ENCODE data around the gene TRAK2. TPM values are rescaled to one million over a fixed set of nuclear protein-coding genes. Genes with fewer than 3 reads are reported as not detected.

TRAK2 gene
- total and polyA plus RNA-seq, 8 donors: 8.2 to 46.8 (median 27.2) TPM

DNA sequence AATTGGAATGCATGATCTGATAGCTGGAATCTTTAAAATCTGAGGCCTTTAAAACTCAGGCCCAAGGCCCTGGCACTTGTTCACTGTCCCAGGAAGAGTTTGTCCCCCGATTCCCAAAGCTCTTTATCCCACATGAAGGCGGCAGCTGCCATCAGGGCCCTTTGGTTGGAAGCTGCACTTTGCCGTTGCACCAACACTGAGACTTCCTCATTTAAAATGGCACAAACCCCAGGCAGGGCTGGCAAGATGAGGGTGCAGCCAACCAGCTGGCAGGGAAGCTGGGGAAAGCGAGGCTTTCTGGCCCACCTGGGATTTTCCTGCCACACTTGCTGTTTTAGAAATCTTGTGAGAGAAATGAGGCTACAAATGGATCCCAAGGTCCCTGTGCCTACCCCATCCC is 100.4 kb downstream of the TRAK2 start:
- DNase-seq: no peak
- TF ChIP-seq, protein P1, sequence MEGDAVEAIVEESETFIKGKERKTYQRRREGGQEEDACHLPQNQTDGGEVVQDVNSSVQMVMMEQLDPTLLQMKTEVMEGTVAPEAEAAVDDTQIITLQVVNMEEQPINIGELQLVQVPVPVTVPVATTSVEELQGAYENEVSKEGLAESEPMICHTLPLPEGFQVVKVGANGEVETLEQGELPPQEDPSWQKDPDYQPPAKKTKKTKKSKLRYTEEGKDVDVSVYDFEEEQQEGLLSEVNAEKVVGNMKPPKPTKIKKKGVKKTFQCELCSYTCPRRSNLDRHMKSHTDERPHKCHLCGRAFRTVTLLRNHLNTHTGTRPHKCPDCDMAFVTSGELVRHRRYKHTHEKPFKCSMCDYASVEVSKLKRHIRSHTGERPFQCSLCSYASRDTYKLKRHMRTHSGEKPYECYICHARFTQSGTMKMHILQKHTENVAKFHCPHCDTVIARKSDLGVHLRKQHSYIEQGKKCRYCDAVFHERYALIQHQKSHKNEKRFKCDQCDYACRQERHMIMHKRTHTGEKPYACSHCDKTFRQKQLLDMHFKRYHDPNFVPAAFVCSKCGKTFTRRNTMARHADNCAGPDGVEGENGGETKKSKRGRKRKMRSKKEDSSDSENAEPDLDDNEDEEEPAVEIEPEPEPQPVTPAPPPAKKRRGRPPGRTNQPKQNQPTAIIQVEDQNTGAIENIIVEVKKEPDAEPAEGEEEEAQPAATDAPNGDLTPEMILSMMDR (IDR thresholded peaks at IDR 0.05): no peak
- TF ChIP-seq POLR2AphosphoS5 (IDR thresholded peaks at IDR 0.05) (no peak), EP300 (IDR thresholded peaks at IDR 0.05) (no peak), POLR2A (IDR thresholded peaks at IDR 0.05) (no peak)
- H3K36me3 ChIP-seq: peaks cover 0 to 30% (median 10%) of the 10 kb centered on the region in 4 donors
- no peak overlapping the region for H3K4me3 ChIP-seq
- intact Hi-C loops (cut with DNase I; ENCODE audit: low total_unique reads): no loop called here
- H3K4me1 ChIP-seq: peaks cover 0 to 4% (median 0%) of the 10 kb centered on the region in 4 donors
- H3K9me3 ChIP-seq: no peaks in the 10 kb centered on the region
- WGBS, 5 donors: 88 to 96% (median 93%) methylated on average over 4 of the region's 4 CpGs
- H3K27ac ChIP-seq: no peak overlapping the region
- no peaks in the 10 kb centered on the region for H3K27me3 ChIP-seq

DNA sequence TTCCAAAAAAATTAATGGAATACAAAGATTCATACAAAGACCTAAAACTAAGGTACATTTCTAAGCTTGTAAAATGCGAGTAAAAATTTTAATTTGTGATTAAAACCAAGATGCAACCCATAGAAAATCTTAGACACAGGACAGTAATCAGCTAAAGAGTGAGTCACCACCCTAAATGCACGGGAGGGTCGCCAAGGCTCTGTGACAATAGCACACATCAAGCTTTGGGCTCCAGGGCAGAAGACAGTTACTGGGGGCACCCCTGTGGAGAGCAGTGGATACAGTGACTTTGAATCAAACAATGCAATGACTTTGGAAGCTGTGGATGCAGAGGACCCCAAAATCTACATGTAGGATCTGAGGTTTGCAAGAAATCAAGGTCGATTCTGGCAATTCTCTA is 101.7 kb downstream of the TRAK2 start:
- H3K27me3 ChIP-seq: no peaks in the 10 kb centered on the region
- no peak for DNase-seq
- peaks cover 0 to 30% (median 14%) of the 10 kb centered on the region in 4 donors for H3K36me3 ChIP-seq
- 60 to 76% (median 71%) methylated on average over 4 of the region's 4 CpGs for WGBS, 5 donors
- H3K9me3 ChIP-seq: no peaks in the 10 kb centered on the region
- no peak overlapping the region for H3K4me3 ChIP-seq
- peaks cover 0 to 4% (median 0%) of the 10 kb centered on the region in 4 donors for H3K4me1 ChIP-seq
- TF ChIP-seq, protein P1 (IDR thresholded peaks at IDR 0.05): no peak
- no peak for TF ChIP-seq POLR2A (IDR thresholded peaks at IDR 0.05)
- intact Hi-C loops (cut with DNase I; ENCODE audit: low total_unique reads): no loop called here
- H3K27ac ChIP-seq: no peak overlapping the region

DNA sequence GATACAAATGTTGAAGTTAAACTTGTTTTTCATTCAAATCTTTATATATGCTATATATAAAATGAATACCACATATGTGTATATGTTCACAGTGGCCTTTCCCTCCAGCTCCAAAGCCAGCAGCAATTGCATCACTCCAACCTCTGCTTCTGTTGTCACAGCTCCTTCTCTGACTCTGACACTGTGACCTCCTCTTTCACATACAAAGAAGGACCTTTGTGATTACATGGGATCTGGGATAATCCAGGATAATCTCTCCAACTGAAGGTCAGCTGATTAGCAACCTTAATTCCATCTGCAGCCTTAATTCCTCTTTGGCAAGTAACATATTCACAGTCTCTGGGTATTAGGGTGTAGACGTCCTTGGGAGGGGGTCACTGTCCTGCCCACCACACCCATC is 102.5 kb downstream of the TRAK2 start:
- Histone ChIP-seq H3K4me1 (peaks cover 0 to 4% (median 0%) of the 10 kb centered on the region in 4 donors), H3K4me3 (no peak overlapping the region), H3K27me3 (no peaks in the 10 kb centered on the region), H3K36me3 (peaks cover 0 to 38% (median 21%) of the 10 kb centered on the region in 4 donors), H3K27ac (no peak overlapping the region), H3K9me3 (no peaks in the 10 kb centered on the region)
- TF ChIP-seq POLR2A (IDR thresholded peaks at IDR 0.05) (no peak), POLR2AphosphoS5 (IDR thresholded peaks at IDR 0.05) (no peak), EP300 (IDR thresholded peaks at IDR 0.05) (no peak)
- TF ChIP-seq, protein P1 (IDR thresholded peaks at IDR 0.05): no peak
- DNase-seq: no peak
- 78 to 88% (median 81%) methylated on average over 1 of the region's 1 CpG for WGBS, 5 donors
- intact Hi-C loops (cut with DNase I; ENCODE audit: low total_unique reads): no loop called here

DNA sequence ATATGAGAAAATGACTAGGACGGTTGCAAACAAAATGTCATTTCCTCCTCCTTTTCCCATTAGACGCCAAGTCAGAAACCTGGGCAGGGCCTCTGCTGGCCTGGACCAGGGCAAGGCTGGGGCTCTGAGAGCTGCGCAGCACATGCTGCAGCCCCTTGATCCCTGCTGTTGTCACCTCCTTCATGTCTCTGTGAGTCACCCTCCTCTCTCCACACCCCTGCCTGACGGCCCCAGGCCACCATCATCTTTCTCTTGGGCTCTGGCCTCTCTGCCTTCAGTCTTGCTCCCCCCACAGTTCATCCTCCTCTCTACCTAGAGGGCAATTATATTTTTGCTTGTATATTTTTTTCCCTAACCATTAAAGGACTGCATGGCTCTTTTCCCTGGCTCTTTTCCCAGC is 104.1 kb downstream of the TRAK2 start:
- DNase-seq: no peak
- peaks cover 0 to 47% (median 31%) of the 10 kb centered on the region in 4 donors for H3K36me3 ChIP-seq
- no peak overlapping the region for H3K27ac ChIP-seq
- 83 to 94% (median 90%) methylated on average over 4 of the region's 4 CpGs for WGBS, 5 donors
- no peaks in the 10 kb centered on the region for H3K4me1 ChIP-seq
- TF ChIP-seq POLR2AphosphoS5 (IDR thresholded peaks at IDR 0.05) (no peak), EP300 (IDR thresholded peaks at IDR 0.05) (no peak)
- TF ChIP-seq, protein P1 (IDR thresholded peaks at IDR 0.05): no peak
- no peaks in the 10 kb centered on the region for H3K9me3 ChIP-seq
- no peaks in the 10 kb centered on the region for H3K27me3 ChIP-seq
- H3K4me3 ChIP-seq: no peak overlapping the region
- intact Hi-C loops (cut with DNase I; ENCODE audit: low total_unique reads): no loop called here

Data from stomach (tissue), 9 donors.